IMR-90 (cell line): Measurements from ENCODE around the gene A3GALT2. TPM values are rescaled to one million over a fixed set of nuclear protein-coding genes. Genes with fewer than 3 reads are reported as not detected.

Experiments used
- ATAC-seq: fragments of 200-7000 bp; cut with Tn5 transposase; 2 replicates; pipeline ENCODE4 v1.9.1; 2020; ENCODE audit warnings: low read depth, mild to moderate bottlenecking, moderate library complexity
- BruUV-seq: library from RNA; stranded (reverse); fragments of 400-500 nt; replicated peaks from 2 replicates; lab custom pipeline; 2021; lab: Mats Ljungman, UMichigan
- CTCF ChIA-PET: fragments of 300-600 bp; formaldehyde crosslinking; extraction: SDS; loops from one replicate; lab custom pipeline; 2021; ENCODE audit warnings: antibody characterized with exemption; lab: Yijun Ruan, JAX
- POLR2A ChIA-PET: fragments of 300-600 bp; sonication (Branson Sonifier 250); formaldehyde crosslinking; loops from one replicate; lab custom pipeline; 2022; ENCODE audit warnings: antibody characterized with exemption; ENCODE audit not compliant: unreplicated experiment; lab: Charles Lee
- DNase-seq: peaks from one replicate; pipeline ENCODE4 v3.0.0; 2013
- H2AFZ ChIP-seq: replicated peaks from 2 replicates; pipeline ENCODE3; 2013; ENCODE audit warnings: low read length, mild to moderate bottlenecking; ENCODE audit not compliant: poor library complexity
- H2AK5ac ChIP-seq: 2 replicates; pipeline ENCODE4 v1.6.1; 2013; ENCODE audit warnings: low read depth, low read length, inconsistent platforms
- H2AK9ac ChIP-seq: replicated peaks from 2 replicates; pipeline ENCODE3; 2013; ENCODE audit warnings: mild to moderate bottlenecking, low read depth, low read length, moderate library complexity; ENCODE audit not compliant: poor library complexity
- H2BK120ac ChIP-seq: 2 replicates; pipeline ENCODE4 v1.6.1; 2013; ENCODE audit warnings: low read depth, low read length, inconsistent platforms
- H2BK15ac ChIP-seq: 3 replicates; pipeline ENCODE4 v1.6.1; 2013; ENCODE audit warnings: low read depth, low read length, inconsistent platforms
- H2BK20ac ChIP-seq: 2 replicates; pipeline ENCODE4 v1.6.1; 2013; ENCODE audit warnings: low read depth, mild to moderate bottlenecking, inconsistent platforms, low read length, moderate library complexity
- H2BK5ac ChIP-seq: 2 replicates; pipeline ENCODE4 v1.6.1; 2013; ENCODE audit warnings: mild to moderate bottlenecking, low read depth, low read length, inconsistent platforms; ENCODE audit not compliant: poor library complexity, severe bottlenecking
- H3K14ac ChIP-seq: replicated peaks from 2 replicates; pipeline ENCODE4 v1.6.1; 2013; ENCODE audit warnings: low read depth, low read length, inconsistent platforms
- H3K18ac ChIP-seq: 2 replicates; pipeline ENCODE4 v1.6.1; 2013; ENCODE audit warnings: low read depth, low read length, control low read depth
- H3K23ac ChIP-seq: 2 replicates; pipeline ENCODE4 v1.6.1; 2013; ENCODE audit warnings: low read depth, low read length, inconsistent platforms
- H3K27ac ChIP-seq: 2 replicates; pipeline ENCODE4 v1.5.1; 2013; ENCODE audit warnings: mild to moderate bottlenecking, control low read depth, low read length; ENCODE audit not compliant: insufficient read depth
- H3K27me3 ChIP-seq: 2 replicates; pipeline ENCODE4 v1.6.1; 2013; ENCODE audit warnings: low read length; ENCODE audit not compliant: control insufficient read depth, insufficient read depth
- H3K36me3 ChIP-seq: 2 replicates; pipeline ENCODE4 v1.6.1; 2013; ENCODE audit warnings: low read length, mixed read lengths; ENCODE audit not compliant: control insufficient read depth, insufficient read depth
- H3K4ac ChIP-seq: 2 replicates; pipeline ENCODE4 v1.6.1; 2013; ENCODE audit warnings: low read depth, low read length, inconsistent platforms
- H3K4me1 ChIP-seq: 2 replicates; pipeline ENCODE4 v1.6.1; 2013; ENCODE audit warnings: low read length, mixed read lengths; ENCODE audit not compliant: control insufficient read depth, insufficient read depth
- H3K4me2 ChIP-seq: 2 replicates; pipeline ENCODE4 v1.6.1; 2013; ENCODE audit warnings: low read depth, mild to moderate bottlenecking, control low read depth, low read length, moderate library complexity
- H3K4me3 ChIP-seq: 2 replicates; pipeline ENCODE4 v1.5.1; 2013; ENCODE audit warnings: low read depth, mild to moderate bottlenecking, control low read depth, low read length, moderate library complexity; ENCODE audit not compliant: insufficient read depth
- H3K56ac ChIP-seq: 2 replicates; pipeline ENCODE4 v1.6.1; 2013; ENCODE audit warnings: low read length, inconsistent platforms; ENCODE audit not compliant: insufficient read depth; ENCODE audit errors: extremely low read depth
- H3K79me1 ChIP-seq, 2 experiments: 2 replicates each; pipeline ENCODE4 v1.6.1; 2013; ENCODE audit warnings: low read length in 2 of 2, inconsistent platforms in 1 of 2, low read depth in 1 of 2
- H3K9ac ChIP-seq: 2 replicates; pipeline ENCODE4 v1.6.1; 2013; ENCODE audit warnings: low read depth, low read length, control low read depth
- H3K9me1 ChIP-seq: 2 replicates; pipeline ENCODE4 v1.6.1; 2013; ENCODE audit warnings: low read length, inconsistent platforms; ENCODE audit not compliant: insufficient read depth
- H3K9me3 ChIP-seq: 2 replicates; pipeline ENCODE4 v1.6.1; 2013; ENCODE audit warnings: low read length; ENCODE audit not compliant: control insufficient read depth, insufficient read depth
- H4K20me1 ChIP-seq: 2 replicates; pipeline ENCODE4 v1.6.1; 2013; ENCODE audit warnings: low read length, inconsistent platforms; ENCODE audit not compliant: insufficient read depth
- H4K5ac ChIP-seq: 2 replicates; pipeline ENCODE4 v1.6.1; 2013; ENCODE audit warnings: mild to moderate bottlenecking, low read depth, low read length, control low read depth
- H4K8ac ChIP-seq, 2 experiments: 2 replicates each; pipeline ENCODE4 v1.6.1; 2013; ENCODE audit warnings: low read depth in 2 of 2, low read length in 2 of 2, control low read depth in 1 of 2, inconsistent platforms in 1 of 2
- H4K91ac ChIP-seq: 2 replicates; pipeline ENCODE4 v1.6.1; 2013; ENCODE audit warnings: low read depth, low read length, inconsistent platforms; ENCODE audit not compliant: insufficient read depth
- BHLHE40 ChIP-seq: fragments of 150-350 bp; IDR thresholded peaks from 2 replicates; pipeline ENCODE4 v1.6.1; 2016; ENCODE audit warnings: mild to moderate bottlenecking, low read depth, low read length
- CEBPB ChIP-seq: IDR thresholded peaks from 2 replicates; pipeline ENCODE4 v1.6.1; 2012; ENCODE audit warnings: low read depth, low read length, improper control_type of control experiment
- POLR2A ChIP-seq: IDR thresholded peaks from 2 replicates; pipeline ENCODE4 v1.6.1; 2012; ENCODE audit warnings: mild to moderate bottlenecking, low read depth, low read length
- WGBS, 2 experiments: methylation state at CpG; one replicate each; pipeline versions ENCODE4 v1.1.5 to v1.1.7; 2013; ENCODE audit warnings: missing lambda C conversion rate in 2 of 2; ENCODE audit not compliant: insufficient read length in 1 of 2; ENCODE audit errors: extremely low coverage in 2 of 2; 5-methylcytosine and 5-hydroxymethylcytosine counted together
- dilution Hi-C: fragments of 300-500 bp; cut with HindIII; formaldehyde crosslinking; loops from one replicate; pipeline ENCODE4 v1.14.3; 2018; ENCODE audit warnings: low sequenced_read_pairs; ENCODE audit not compliant: unreplicated experiment
- in situ Hi-C: fragments of 300-500 bp; cut with MboI; formaldehyde crosslinking; loops from 3 replicates; pipeline ENCODE4 v1.14.3; 2019; ENCODE audit warnings: low sequenced_read_pairs, inconsistent platforms, mixed read lengths
- intact Hi-C: fragments of 100-400 bp; cut with micrococcal nuclease; formaldehyde crosslinking; loops from 2 replicates; pipeline ENCODE4 v1.10.0; 2022
- polyA plus RNA-seq, 3 experiments: library from polyadenylated mRNA; depleted of rRNA; stranded (reverse); fragments of >200 nt; gene quantifications; 2 replicates each; pipeline ENCODE4 v1.2.3, GENCODE V29; 2012; ENCODE audit warnings: low replicate concordance in 1 of 3
- total RNA-seq: library from RNA; depleted of rRNA; stranded (reverse); fragments of >200 nt; gene quantifications from 2 replicates; pipeline ENCODE4 v1.2.3, GENCODE V29; 2012

Gene A3GALT2
- total and polyA plus RNA-seq, 2 of the 4 experiments (the other 2 are of a cell fraction) = not detected

- dilution Hi-C loops = no loop called here
- Histone ChIP-seq H2AK9ac (no peak overlapping the region), H2BK20ac (no peak overlapping the region), H3K27me3 (no peaks in the 10 kb centered on the region), H3K4me2 (no peak overlapping the region), H2BK15ac (no peak overlapping the region), H3K56ac (no peak overlapping the region), H3K79me1 (peaks cover 0 to 6% of the 10 kb centered on the region in 2 experiments; a peak in 2 of 4 replicates), H4K5ac (no peak overlapping the region), H3K36me3 (peaks cover 28% of the 10 kb centered on the region), H4K20me1 (no peaks in the 10 kb centered on the region), H2AFZ (no peak overlapping the region), H4K8ac (no peak overlapping the region), H3K4ac (no peak overlapping the region), H3K9me1 (peaks cover 4% of the 10 kb centered on the region; the same call in 1 of the 2 replicates), H3K4me1 (no peaks in the 10 kb centered on the region), H3K9ac (no peak overlapping the region), H3K23ac (no peak overlapping the region), H3K14ac (no peak overlapping the region), H3K27ac (no peak overlapping the region), H2AK5ac (no peak overlapping the region), H2BK5ac (no peak overlapping the region), H3K18ac (no peak overlapping the region), H3K4me3 (no peak overlapping the region), H4K91ac (no peak overlapping the region), H3K9me3 (no peaks in the 10 kb centered on the region), H2BK120ac (no peak overlapping the region)
- no CpG with 5 or more reads among the region's 2 CpGs for WGBS, 2 experiments
- intact Hi-C loops = loop anchor here (10.0 kb wide), 1 partner anchor 183 kb away; no protein-coding TSS in a partner anchor
- ChIA-PET CTCF (no interaction called here), POLR2A (no interaction called here)
- DNase-seq (no peak), ATAC-seq (no peak)
- in situ Hi-C loops = no loop called here
- TF ChIP-seq BHLHE40 = no peak
- no peak for TF ChIP-seq CEBPB
- TF ChIP-seq POLR2A = no peak
- no TSS peak for BruUV-seq
Measured at GRCh38 chr1:33287317-33287716, 33.6 kb downstream of the A3GALT2 start.
